NK-92 (cell line): ENCODE results near the gene TARBP1.
"Not testable (repeated sequence)": the region's sequence is repeated elsewhere in the genome, so short reads cannot be mapped to it uniquely, and the experiment has no call there.

Experiments used
- DNase-seq: peaks from one replicate; lab custom pipeline; 2025; ENCODE audit not compliant: unreplicated experiment; lab: John Stamatoyannopoulos, UW

TARBP1 gene

GRCh38 chr1:234397732-234398131, 81.2 kb downstream of the TARBP1 start:
- DNase-seq = no peak

DNA sequence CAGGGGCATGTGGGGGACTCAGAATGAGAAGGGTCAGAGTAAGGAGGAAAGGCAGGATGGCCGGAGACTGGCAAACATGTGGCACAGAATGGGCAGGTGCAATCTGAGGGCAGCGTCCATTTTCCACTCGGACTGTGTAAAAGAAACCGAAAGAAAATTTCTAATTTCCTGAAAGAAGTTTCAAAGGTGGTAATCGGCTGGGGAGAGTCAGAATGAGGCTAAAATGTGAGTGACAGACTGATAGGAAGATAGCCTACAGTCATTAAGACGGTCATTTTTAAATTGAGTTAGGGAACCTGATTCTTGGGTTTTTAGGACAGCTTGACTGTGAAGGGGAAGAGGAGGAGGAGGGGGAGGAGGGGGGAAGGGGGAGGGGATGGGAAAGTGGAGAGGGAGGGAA, 82.1 kb downstream of the TARBP1 start:
- no peak for DNase-seq

DNA sequence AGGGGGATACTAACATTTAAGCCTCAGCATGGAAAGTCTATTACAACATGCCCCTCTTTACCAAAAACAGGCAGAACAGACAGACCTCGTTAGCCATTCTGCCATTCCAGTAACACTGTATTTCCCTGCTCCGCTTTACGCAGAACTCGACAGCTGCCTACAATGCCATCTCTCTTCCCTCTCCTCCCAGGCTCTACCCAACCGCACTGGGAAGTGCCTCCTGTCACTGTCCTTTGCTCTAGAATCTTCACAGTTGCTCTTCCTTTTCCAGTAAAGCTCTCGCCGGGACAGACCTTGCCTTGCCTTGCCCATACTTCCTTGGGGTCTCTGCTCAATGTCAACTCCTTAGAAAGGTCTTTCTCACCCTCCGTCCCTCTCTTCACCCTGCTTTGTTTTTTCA, 82.9 kb downstream of the TARBP1 start:
- no peak for DNase-seq

- no peak for DNase-seq
These were observed 83.7 kb downstream of the TARBP1 start for GRCh38 chr1:234395297-234395696.

DNA sequence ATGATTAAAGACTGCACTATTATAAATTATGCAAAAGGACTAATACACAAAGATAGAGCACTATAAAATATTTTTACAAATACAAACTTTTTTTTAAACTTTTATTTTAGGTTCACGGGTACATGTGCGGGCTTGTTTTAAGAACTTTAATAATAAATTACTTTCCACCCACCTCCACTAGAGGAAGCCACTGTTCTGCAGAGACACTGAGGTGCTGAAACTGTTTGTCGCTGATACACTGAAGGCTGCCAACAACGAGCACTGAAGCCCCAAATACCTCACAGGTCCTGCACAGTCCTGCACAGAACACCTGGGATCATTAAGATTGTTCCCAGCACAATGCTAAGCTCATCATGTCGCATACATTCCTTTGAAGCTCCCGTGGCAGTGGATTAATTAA, 85.8 kb downstream of the TARBP1 start:
- no peak for DNase-seq

- DNase-seq = no peak
These were observed 90.9 kb downstream of the TARBP1 start for GRCh38 chr1:234388094-234388493.

- DNase-seq = no peak
These were observed 92.9 kb downstream of the TARBP1 start for GRCh38 chr1:234386122-234386521.

- no peak for DNase-seq
These were observed 97.1 kb downstream of the TARBP1 start for GRCh38 chr1:234381699-234382555.

DNA sequence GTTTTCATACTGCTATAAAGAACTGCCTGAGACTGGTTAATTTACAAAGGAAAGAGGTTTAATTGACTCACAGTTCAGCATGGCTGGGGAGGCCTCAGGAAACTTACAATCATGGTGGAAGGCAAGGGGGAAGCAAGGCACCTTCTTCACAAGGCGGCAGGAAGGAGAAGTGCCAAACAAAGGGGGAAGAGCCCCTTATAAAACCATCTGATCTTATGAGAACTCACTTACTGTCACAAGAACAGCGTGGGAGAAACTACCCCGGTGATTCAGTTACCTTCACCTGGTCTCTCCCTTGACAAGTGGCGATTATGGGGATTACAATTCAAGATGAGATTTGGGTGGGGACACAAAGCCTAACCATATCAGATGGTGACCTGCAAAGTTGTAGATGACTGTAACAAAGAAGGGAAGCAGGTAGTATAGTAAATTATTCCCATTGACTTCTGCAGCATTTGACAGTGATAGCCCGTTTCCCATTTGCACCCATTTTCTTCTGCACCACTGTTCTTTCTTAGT, 99.3 kb downstream of the TARBP1 start:
- not testable (repeated sequence) for DNase-seq

DNA sequence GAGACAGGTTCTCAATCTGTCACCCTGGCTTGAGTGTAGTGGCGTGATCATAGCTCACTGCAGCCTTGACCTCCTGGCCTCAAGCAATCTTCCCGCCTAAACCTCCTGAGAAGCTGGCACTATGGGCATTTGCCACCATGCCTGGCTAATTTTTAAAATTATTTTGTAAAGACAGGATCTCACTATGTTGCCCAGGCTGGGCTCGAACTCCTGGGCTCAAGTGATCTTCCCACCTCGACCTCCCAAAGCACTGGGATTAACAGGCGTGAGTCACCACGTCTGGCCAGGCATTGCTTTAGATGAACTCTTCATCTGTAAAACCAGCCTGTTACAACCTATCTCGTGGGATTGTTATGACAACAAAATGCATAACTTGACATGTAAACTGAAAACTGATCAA, 103.3 kb downstream of the TARBP1 start:
- DNase-seq = no peak

GRCh38 chr1:234373959-234374254, 105.1 kb downstream of the TARBP1 start:
- DNase-seq = no peak

- peak; percentile 65 for DNase-seq
These were observed 105.7 kb downstream of the TARBP1 start, which contains the start of gene COA6 for GRCh38 chr1:234373064-234373958. Gene COA6, plus strand, starts transcription at chr1:234373456. Its CDS starts 11 bp downstream, at chr1:234373467.

- DNase-seq = no peak
These were observed 106.8 kb downstream of the TARBP1 start for GRCh38 chr1:234372011-234372757.

GRCh38 chr1:234371414-234371813, 107.6 kb downstream of the TARBP1 start:
- DNase-seq = no peak

DNA sequence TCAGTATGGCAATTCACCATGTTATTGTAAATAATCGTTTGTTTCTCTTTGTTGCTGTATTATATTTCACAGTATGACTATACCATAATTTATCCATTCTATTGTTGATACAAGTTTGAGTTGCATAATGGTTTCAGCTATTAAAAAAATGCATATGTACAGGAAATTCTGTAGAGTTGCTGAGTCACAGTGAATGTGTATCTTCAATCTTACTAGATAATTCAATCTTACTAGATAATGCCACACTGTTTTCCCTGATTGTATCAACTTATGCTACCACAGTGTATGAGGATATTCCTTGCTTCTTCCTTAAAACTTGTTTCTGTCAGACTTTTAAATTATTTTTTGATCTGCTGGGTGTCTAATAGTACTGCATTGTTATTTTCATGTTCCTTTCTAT, 109.2 kb downstream of the TARBP1 start:
- no peak for DNase-seq

DNA sequence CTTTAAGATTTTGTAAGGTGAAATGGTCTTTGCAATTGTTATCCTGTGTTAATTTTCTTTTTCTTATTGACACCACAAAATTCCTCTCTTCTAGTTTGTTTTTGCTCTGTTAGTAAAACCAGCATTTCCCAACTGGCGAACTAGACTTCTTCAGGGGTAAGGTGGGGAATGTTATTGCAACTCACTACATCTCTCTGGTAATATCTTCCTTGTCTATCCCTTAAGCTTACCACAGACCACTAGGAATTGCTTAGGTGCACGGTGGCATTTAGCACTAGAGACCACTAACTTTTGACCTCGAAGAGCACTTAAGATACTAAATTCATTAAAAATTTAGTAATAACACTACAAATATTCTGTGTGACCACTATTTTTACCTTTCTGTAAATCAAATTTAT, 109.9 kb downstream of the TARBP1 start:
- no peak for DNase-seq

DNA sequence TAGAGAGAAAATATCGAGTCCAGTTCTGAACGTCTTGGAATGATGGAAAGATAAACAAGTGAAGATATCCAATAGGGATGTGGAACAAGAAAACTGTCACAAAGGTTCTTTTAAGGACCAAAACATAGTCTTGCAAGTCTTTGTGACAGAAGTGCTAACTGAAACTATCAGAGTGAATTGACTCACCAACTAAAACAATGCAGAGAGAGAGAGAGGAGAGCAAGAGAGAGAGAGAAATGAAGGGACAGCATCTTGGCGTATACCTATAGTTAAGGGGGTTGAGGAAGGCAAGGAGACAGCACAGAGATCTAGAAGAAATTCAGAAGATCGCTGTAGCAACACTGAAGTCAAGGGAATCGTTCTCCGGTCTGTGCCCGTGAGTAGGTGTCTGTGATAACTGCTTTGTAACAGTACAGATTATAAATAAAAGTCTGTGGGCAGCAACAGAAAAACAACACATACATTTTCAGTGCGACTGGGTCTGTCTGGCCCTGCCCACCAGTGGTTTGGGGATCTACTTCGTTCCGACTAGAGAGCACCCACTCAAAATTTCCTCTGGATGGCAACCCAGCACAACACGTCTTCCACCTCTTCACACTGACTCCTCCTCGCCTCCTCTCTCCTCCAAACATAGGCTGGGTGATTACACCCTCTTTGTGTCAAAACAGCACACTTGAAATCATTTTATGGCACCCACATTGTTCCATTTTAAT, 110.5 kb downstream of the TARBP1 start:
- DNase-seq = no peak

- no peak for DNase-seq
These were observed 116.4 kb downstream of the TARBP1 start for GRCh38 chr1:234362558-234362957.

- DNase-seq = no peak
These were observed 117.8 kb downstream of the TARBP1 start for GRCh38 chr1:234361102-234361603.

DNA sequence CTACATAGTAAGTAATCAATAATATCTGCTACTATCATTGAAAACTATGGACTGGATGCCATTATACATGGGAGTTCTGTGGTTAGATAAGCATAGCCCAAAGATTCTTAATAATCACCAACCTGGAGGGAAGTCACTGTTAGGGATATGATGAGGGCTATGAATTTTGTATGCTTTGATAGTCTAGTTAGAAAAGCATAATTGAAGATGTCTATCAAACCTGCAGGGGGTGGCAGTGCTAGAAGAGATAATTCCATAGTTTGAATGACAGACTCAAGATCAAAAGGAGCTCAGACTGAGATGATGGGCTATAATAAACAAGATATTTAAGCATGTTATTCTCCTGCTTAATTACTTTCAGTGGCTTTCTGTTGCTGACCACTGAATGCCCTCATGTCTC, 121.1 kb downstream of the TARBP1 start:
- DNase-seq = no peak
